Right lobe of liver (tissue), 4 donors: ENCODE results near the gene NTM.

Experiments
- CTCF ChIP-seq, 4 donors: fragments of 200-600 bp in 3 of 4; fragments of 450-650 bp in 1 of 4; IDR thresholded peaks; one replicate each; pipeline versions ENCODE4 v1.5.1 to v1.8.0; 2016 to 2022; ENCODE audit warnings: antibody characterized with exemption in 4 of 4, mild to moderate bottlenecking in 2 of 4
- POLR2A ChIP-seq: fragments of 450-650 bp; IDR thresholded peaks from one replicate; pipeline ENCODE4 v1.6.1; 2017; ENCODE audit warnings: antibody characterized with exemption, mild to moderate bottlenecking
- donor health status: DM: no; HTN: no; CAD: no.
- donor health status: DM: no; HTN: no; CAD: no.
- donor health status: DM: no; HTN: yes; CAD: no.

GRCh38 chr11:131331546-131331945, 38.9 kb upstream of the NTM start:
- no peak for TF ChIP-seq CTCF (IDR thresholded peaks at IDR 0.05)
- no peak for TF ChIP-seq POLR2A
